ENCODE measurements around the gene ZDHHC3. TPM values are rescaled to one million over a fixed set of nuclear protein-coding genes. Genes with fewer than 3 reads are reported as not detected.

The ZDHHC3 gene
- polyA plus RNA-seq, 1 of the 3 experiments (the other 2 are of a cell fraction) = 60.7 TPM

DNA sequence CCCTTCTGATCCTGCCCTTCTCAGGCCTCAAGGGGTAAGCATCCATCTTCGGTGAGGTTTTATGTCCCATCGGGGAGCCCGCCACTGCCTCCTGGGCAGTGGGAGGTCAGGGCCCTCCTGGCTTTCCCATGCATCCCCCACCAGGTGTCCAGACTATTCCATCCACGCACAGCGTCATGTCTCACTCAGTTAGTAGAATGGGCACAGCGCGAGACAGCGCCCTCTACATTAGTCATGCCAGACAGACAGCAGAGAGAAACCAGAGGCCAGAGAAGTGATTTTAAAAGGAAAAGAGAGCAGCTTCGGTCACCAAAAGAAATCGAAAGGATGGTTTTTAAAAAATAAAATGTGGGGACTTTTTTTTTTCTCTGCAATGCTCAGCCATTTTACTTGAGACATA lies 49.8 kb downstream of the ZDHHC3 start:
- Histone ChIP-seq H2AFZ (ENCODE audit: low read depth) (no peak overlapping the region), H3K27me3 (ENCODE audit: insufficient read depth) (no peaks in the 10 kb centered on the region), H3K36me3 (replicated peaks in 1 of 2; ENCODE audit: control insufficient read depth in 1 of 2, insufficient read depth in 2 of 2, low read length in 1 of 2) (peaks cover 11 to 51% of the 10 kb centered on the region in 2 experiments), H3K9ac (no peak overlapping the region), H4K20me1 (ENCODE audit: insufficient read depth) (no peaks in the 10 kb centered on the region), H3K79me2 (ENCODE audit: insufficient read depth) (no peaks in the 10 kb centered on the region), H3K9me2 (no peaks in the 10 kb centered on the region), H3K27ac (ENCODE audit: low read depth in 2 of 2, low read length in 1 of 2) (no peak overlapping the region), H3K4me1 (ENCODE audit: control insufficient read depth in 1 of 2, insufficient read depth in 2 of 2, low read depth in 1 of 2, low read length in 1 of 2) (peaks cover 0 to 11% of the 10 kb centered on the region in 2 experiments; a peak in 2 of 4 replicates), H3K4me2 (no peak overlapping the region), H3K4me3 (ENCODE audit: low read depth in 2 of 2, low read length in 1 of 2) (no peak overlapping the region), H3K9me3 (no peaks in the 10 kb centered on the region), H3F3A (replicated peaks; ENCODE audit: insufficient read depth) (peaks cover 20% of the 10 kb centered on the region)
- ChIA-PET CTCF (interaction anchor here (1.1 to 6.7 kb wide), 2 partner anchors 9 to 12 kb away, joined by 3 to 50 read pairs; no protein-coding TSS in a partner anchor), POLR2A (no interaction called here)
- DNase-seq = no peak
- 93% methylated on average over 10 of the region's 10 CpGs for WGBS (ENCODE audit: low lambda C conversion rate)
- TF ChIP-seq, protein P1, sequence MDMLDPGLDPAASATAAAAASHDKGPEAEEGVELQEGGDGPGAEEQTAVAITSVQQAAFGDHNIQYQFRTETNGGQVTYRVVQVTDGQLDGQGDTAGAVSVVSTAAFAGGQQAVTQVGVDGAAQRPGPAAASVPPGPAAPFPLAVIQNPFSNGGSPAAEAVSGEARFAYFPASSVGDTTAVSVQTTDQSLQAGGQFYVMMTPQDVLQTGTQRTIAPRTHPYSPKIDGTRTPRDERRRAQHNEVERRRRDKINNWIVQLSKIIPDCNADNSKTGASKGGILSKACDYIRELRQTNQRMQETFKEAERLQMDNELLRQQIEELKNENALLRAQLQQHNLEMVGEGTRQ (IDR thresholded peaks at IDR 0.05; ENCODE audit: borderline replicate concordance, low read depth, low read length) = no peak
- TF ChIP-seq EZH2phosphoT487 (IDR thresholded peaks at IDR 0.05; ENCODE audit: borderline replicate concordance, low read depth) = no peak
- no peak for TF ChIP-seq GABPA (IDR thresholded peaks at IDR 0.05; ENCODE audit: low read depth)
- TF ChIP-seq RXRA (IDR thresholded peaks at IDR 0.05; ENCODE audit: borderline replicate concordance, low read depth) = no peak
- TF ChIP-seq, protein P2, sequence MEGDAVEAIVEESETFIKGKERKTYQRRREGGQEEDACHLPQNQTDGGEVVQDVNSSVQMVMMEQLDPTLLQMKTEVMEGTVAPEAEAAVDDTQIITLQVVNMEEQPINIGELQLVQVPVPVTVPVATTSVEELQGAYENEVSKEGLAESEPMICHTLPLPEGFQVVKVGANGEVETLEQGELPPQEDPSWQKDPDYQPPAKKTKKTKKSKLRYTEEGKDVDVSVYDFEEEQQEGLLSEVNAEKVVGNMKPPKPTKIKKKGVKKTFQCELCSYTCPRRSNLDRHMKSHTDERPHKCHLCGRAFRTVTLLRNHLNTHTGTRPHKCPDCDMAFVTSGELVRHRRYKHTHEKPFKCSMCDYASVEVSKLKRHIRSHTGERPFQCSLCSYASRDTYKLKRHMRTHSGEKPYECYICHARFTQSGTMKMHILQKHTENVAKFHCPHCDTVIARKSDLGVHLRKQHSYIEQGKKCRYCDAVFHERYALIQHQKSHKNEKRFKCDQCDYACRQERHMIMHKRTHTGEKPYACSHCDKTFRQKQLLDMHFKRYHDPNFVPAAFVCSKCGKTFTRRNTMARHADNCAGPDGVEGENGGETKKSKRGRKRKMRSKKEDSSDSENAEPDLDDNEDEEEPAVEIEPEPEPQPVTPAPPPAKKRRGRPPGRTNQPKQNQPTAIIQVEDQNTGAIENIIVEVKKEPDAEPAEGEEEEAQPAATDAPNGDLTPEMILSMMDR (IDR thresholded peaks at IDR 0.05) = peak; percentile 14
- TF ChIP-seq, protein P3, sequence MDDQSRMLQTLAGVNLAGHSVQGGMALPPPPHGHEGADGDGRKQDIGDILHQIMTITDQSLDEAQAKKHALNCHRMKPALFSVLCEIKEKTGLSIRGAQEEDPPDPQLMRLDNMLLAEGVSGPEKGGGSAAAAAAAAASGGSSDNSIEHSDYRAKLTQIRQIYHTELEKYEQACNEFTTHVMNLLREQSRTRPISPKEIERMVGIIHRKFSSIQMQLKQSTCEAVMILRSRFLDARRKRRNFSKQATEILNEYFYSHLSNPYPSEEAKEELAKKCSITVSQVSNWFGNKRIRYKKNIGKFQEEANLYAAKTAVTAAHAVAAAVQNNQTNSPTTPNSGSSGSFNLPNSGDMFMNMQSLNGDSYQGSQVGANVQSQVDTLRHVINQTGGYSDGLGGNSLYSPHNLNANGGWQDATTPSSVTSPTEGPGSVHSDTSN (IDR thresholded peaks at IDR 0.05) = no peak
- no peak for TF ChIP-seq FOSL2 (IDR thresholded peaks at IDR 0.05; ENCODE audit: borderline replicate concordance, low read depth)
- TF ChIP-seq ELF1 (IDR thresholded peaks at IDR 0.05) = no peak

DNA sequence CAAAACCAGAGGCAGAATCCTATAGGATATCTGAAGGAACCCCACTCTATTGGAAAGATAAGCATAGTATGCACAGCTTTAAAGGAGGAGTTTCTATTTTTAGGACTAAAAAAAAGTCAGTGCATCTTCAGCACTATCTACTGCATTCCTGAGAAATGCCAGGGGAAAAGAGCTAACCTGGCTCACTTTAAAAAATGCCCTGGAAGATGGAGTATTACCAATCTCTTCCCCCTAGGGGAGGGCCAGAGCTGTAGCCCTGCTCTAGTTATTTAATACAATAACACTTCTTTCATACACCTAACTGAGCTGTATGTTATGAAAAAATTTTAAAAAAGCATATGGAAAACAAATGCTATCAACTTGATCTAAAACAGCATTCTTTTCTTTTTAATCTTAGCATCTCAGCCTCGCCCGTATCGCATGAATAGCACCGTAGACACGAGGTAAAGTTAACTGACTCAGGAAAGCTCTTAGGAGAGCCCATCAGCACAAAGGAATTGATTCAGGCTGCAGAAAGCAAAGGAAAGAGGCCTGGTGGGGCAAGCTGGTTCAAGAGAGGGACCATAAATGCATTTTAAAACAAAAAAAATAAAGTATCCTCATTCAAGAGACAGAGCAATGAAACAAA lies 51.4 kb downstream of the ZDHHC3 start:
- Histone ChIP-seq H3F3A (replicated peaks; ENCODE audit: insufficient read depth) (peaks cover 20% of the 10 kb centered on the region), H3K9ac (no peak overlapping the region), H3K4me2 (peak overlapping the region; percentile 22), H4K20me1 (ENCODE audit: insufficient read depth) (no peaks in the 10 kb centered on the region), H3K4me1 (ENCODE audit: control insufficient read depth in 1 of 2, insufficient read depth in 2 of 2, low read depth in 1 of 2, low read length in 1 of 2) (peaks cover 0 to 11% of the 10 kb centered on the region in 2 experiments; a peak in 2 of 4 replicates), H3K36me3 (replicated peaks in 1 of 2; ENCODE audit: control insufficient read depth in 1 of 2, insufficient read depth in 2 of 2, low read length in 1 of 2) (peaks cover 11 to 45% of the 10 kb centered on the region in 2 experiments), H3K79me2 (ENCODE audit: insufficient read depth) (no peaks in the 10 kb centered on the region), H2AFZ (ENCODE audit: low read depth) (no peak overlapping the region), H3K27me3 (ENCODE audit: insufficient read depth) (no peaks in the 10 kb centered on the region), H3K9me2 (no peaks in the 10 kb centered on the region), H3K27ac (ENCODE audit: low read depth in 2 of 2, low read length in 1 of 2) (peak overlapping the region; percentile 47 to 58; a peak in 3 of 4 replicates), H3K4me3 (ENCODE audit: low read depth in 2 of 2, low read length in 1 of 2) (no peak overlapping the region), H3K9me3 (no peaks in the 10 kb centered on the region)
- DNase-seq = no peak
- ChIA-PET POLR2A (no interaction called here), CTCF (interaction anchor here (1.2 to 6.7 kb wide), 2 partner anchors 10 kb away, joined by 3 to 50 read pairs; no protein-coding TSS in a partner anchor)
- peak; percentile 71; the same call in 1 of the 2 replicates for TF ChIP-seq MEF2A (IDR thresholded peaks at IDR 0.05; ENCODE audit: borderline replicate concordance, low read depth)
- TF ChIP-seq, protein P4, sequence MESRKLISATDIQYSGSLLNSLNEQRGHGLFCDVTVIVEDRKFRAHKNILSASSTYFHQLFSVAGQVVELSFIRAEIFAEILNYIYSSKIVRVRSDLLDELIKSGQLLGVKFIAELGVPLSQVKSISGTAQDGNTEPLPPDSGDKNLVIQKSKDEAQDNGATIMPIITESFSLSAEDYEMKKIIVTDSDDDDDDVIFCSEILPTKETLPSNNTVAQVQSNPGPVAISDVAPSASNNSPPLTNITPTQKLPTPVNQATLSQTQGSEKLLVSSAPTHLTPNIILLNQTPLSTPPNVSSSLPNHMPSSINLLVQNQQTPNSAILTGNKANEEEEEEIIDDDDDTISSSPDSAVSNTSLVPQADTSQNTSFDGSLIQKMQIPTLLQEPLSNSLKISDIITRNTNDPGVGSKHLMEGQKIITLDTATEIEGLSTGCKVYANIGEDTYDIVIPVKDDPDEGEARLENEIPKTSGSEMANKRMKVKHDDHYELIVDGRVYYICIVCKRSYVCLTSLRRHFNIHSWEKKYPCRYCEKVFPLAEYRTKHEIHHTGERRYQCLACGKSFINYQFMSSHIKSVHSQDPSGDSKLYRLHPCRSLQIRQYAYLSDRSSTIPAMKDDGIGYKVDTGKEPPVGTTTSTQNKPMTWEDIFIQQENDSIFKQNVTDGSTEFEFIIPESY (IDR thresholded peaks at IDR 0.05; ENCODE audit: borderline replicate concordance, low read depth) = no peak
- TF ChIP-seq, protein P5, sequence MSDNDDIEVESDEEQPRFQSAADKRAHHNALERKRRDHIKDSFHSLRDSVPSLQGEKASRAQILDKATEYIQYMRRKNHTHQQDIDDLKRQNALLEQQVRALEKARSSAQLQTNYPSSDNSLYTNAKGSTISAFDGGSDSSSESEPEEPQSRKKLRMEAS (IDR thresholded peaks at IDR 0.05; ENCODE audit: low read depth) = 0 out of 2 replicates have a peak, but pooled peaks have one; percentile 39
- TF ChIP-seq, protein P6, sequence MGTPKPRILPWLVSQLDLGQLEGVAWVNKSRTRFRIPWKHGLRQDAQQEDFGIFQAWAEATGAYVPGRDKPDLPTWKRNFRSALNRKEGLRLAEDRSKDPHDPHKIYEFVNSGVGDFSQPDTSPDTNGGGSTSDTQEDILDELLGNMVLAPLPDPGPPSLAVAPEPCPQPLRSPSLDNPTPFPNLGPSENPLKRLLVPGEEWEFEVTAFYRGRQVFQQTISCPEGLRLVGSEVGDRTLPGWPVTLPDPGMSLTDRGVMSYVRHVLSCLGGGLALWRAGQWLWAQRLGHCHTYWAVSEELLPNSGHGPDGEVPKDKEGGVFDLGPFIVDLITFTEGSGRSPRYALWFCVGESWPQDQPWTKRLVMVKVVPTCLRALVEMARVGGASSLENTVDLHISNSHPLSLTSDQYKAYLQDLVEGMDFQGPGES (IDR thresholded peaks at IDR 0.05; ENCODE audit: low read depth, low read length) = no peak
- WGBS (ENCODE audit: low lambda C conversion rate) = 62% methylated on average over 5 of the region's 5 CpGs
